IPS-NIHi7 (cell line): ENCODE data around the gene KLHL29.

Experiments used
- DNase-seq: peaks from one replicate; pipeline ENCODE4 v3.0.0; 2012; ENCODE audit warnings: mixed read lengths; ENCODE audit errors: extremely low spot score

KLHL29 gene

DNA sequence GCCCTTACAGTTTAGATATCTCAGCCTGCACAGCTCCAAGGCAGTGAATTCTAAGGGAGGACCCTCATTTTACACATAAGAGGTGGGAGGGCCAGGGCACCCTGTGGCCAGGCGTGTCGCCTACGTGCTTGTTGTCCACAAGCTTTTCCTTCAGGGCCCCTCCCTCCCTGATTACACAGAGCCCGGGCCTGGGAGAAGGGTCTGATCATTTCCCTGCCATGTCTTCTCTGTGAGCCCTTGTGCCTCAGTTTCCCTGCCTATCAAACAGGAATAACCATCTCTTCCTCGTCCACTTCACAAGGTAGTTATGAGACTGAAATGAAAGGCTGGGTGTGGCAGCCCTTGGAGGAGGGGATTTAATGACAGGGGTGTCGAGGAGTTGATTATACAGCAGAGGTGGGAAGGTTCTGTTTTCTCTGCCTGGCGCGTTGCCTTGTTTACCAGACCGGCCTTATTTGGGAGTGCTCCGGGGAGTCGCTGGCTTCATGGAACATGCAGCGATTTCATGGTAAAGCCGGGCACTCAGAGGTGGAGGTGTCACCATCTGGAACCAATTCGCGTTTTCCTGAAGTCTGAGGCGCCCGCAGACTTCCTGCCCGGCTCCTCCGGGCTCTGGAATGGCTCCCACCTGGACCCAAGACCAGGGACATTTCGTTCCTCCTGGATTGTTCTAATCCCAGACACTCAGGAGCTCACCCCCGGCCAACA, 208.9 kb downstream of the KLHL29 start:
- no peak for DNase-seq

DNA sequence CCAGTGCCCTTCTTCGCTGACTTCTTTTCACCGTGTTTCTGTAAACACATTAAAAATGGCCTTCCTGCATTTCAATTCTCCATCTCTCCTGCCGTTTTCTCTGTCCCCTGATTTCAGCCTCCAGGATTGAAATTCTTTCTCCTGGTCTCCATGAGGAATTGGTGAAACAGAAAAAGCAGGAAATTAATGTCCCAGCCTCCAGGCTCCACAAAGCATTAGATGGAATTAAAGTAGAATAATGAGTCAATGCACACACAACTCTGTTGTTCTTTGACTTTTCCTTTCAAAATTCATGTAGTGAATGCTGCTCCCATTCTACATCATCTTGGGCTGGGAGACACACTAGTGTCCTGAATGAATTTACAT, 209.5 kb downstream of the KLHL29 start:
- DNase-seq: no peak

DNA sequence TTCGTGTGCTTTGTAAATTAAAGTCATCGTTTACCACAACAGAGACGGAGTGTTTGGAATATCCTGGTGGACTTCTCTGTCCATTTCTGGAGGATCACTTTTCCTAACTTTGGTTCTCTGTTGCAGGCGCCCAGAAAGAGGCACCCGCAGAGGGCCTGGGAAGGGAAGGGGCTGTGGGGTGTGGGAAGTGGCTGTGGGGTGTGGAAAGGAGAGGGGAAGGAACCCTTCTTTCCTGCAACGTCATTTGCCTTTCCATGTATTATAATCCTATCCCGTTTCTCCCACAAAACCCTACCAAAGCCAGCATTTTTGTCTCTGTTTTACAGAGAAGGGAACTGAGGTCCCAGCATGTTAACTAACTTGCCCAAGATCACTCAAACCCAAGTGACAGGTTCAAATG, 210.0 kb downstream of the KLHL29 start:
- no peak for DNase-seq

GRCh38 chr2:23595601-23596251, 210.7 kb downstream of the KLHL29 start:
- peak; percentile 31 for DNase-seq

- no peak for DNase-seq
Measured at GRCh38 chr2:23596316-23596885, 211.4 kb downstream of the KLHL29 start.

DNA sequence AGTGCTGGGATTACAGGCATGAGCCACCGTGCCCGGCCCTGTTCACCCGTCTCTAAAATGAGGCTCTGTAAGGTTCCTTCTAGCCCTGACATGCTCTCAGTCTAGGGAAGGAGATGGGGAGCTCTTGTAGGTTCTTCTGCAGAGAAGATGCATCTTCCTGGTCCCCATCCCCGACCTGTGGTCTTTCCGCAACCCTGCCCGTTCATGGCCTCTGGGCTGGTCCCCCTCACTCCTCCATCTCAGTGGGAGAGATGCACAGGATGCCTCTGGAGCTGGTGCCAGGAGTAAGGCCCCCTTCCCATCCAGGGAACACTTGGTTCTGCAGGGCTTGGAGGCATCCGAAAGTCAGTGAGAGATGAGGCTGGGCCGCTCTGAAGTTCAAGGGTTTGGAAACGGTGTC, 212.7 kb downstream of the KLHL29 start:
- DNase-seq: no peak

GRCh38 chr2:23599006-23599405, 214.0 kb downstream of the KLHL29 start:
- no peak for DNase-seq

DNA sequence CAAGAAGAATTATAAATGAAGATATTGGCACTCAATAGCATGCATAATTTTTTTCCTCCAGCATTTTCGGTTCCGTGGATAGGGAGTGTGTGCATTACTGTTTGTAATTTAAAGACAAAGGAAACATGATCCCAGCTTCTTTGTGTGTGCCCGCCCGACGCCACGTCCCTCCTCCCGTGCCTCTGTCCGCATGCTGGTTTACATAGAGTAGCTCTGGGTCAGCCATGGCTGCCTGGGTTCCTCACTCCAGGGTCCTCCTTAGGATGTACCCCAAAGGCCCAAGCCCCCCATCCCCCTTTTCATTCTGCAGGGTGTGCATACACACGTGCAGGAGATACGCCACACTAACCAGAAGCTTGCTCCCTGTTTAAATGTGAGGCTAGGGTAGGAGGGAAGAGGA, 214.7 kb downstream of the KLHL29 start:
- DNase-seq: no peak

GRCh38 chr2:23600346-23600745, 215.4 kb downstream of the KLHL29 start:
- DNase-seq: no peak

DNA sequence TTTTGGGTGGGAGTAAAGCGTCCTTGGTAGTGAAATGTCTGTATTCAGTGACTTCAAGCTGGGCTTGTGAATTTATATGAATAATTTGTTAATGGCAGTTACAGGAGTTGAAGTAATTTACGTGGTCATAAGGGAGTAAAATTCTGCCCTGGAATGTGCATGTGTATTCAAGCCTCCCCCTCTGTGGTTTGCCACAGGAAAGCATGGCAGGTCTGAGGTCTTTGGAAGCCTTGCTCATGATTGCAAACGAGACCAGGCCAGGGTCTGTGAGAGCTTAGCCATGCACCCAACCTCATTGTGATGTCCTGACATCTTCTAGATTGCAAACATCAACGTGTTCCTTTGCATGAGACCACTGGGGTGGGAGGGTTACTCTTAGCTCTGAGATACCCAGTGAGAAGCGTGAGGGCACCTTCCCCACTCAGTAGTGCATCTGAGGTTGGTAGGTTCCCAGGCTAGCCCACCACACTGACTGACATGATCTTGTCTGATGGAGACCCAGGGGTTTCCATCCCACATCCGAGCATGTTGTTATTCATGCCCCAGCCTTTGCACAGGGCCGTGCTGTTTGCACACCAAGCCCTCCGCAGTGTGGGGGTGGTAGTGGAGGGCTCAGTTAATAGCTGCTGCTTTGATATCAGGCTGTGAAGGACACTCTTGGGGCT, 216.5 kb downstream of the KLHL29 start:
- DNase-seq: no peak

DNA sequence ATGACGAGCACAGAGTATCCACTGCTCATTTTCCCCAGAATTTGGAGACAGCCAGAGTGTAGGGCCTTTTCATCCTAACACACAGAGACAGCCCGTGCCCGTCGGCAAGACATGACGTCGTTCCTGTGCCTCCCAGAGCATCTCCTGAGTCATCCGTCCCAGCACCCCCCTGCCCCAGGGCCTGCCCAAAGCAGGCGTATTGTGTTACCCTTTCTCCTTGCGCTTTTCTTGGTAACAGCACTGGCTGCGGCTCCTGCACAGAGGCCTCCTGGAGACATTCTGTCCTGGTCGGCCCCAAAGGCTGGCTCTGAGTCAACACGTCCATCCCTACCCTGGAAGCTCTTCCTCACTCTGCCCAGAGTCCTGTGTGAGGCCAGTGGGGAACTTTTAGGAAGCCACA, 217.1 kb downstream of the KLHL29 start:
- DNase-seq: peak; percentile 32

- no peak for DNase-seq
Measured at GRCh38 chr2:23603156-23603555, 218.2 kb downstream of the KLHL29 start.

- no peak for DNase-seq
Measured at GRCh38 chr2:23603581-23603980, 218.6 kb downstream of the KLHL29 start.

DNA sequence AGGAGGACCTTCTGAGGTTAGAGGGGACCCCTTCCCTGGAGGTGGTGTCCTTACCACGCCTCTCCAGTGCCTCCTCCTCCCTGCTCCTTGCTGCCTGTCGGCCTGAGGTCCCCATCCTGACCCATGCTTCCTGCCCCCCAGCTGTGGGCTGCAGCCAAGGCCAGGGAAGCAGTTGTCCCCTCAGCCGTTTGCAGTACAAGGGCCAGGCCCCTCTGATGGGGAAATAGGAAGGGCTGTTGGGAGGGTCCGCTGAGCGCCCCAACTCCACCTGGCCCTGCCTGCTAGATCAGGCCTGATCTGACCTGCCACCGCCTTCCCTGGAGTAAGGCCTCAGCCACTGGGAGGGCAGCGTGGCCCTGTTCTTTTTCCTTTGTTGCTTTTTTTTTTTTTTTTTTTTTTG, 219.8 kb downstream of the KLHL29 start:
- no peak for DNase-seq

GRCh38 chr2:23605236-23605635, 220.3 kb downstream of the KLHL29 start:
- no peak for DNase-seq

DNA sequence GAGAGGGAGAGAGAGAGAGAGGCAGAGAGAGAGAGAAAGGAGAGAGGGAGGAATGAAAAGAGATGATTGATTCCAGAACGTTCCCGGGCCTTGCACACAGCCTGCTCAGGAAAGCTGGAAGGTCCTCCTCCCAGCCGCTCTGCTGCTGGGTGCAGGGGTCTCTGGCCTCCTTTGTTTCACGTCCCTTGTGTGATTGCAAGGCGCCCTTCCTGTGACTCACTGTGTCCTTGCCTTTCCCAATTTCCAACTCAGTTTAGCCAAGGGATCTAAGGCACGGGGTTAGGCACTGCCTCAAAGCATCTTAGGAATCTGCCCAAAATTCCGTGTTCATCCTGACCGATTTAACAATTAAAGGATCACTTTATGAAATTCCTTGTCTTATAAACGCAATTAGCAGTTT, 221.2 kb downstream of the KLHL29 start:
- no peak for DNase-seq

DNA sequence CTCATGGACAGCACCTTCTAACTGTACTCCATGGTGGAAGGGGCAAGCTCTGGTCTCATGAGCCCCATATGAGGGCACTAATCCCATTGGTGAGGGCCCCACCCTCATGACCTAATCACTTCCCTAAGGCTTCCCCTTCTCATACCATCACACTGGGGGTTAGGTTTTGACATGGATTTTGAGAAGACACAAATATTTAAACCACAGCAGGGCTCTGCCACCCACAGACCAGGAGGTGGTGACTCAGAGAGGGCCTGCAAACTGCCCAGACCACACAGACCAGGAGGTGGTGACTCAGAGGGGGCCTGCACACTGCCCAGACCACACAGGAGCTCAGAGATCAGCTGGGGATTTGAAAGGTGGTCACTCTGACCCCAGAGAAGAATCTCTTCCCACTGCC, 222.0 kb downstream of the KLHL29 start:
- DNase-seq: no peak

GRCh38 chr2:23607925-23608324, 222.9 kb downstream of the KLHL29 start:
- no peak for DNase-seq

- DNase-seq: no peak
Measured at GRCh38 chr2:23609254-23609653, 224.3 kb downstream of the KLHL29 start.

DNA sequence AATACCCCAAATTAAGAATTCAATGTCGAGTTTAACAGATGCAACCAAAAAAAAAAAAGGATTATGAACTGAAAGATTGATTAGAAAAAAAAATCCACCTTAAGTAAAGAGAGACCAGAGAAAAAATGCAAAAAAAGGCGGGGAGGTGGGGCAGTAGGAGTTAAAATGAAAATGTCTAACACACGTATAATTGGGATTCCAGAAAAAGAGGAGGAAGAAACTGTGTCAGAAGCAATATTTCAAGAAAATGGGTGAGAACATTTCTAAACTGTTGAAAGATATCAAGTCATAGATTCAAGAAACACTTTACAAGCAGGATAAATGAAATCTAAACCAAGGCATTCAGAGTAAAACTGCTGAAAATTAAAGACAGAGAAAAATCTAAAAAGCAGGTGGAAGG, 226.9 kb downstream of the KLHL29 start:
- DNase-seq: no peak

DNA sequence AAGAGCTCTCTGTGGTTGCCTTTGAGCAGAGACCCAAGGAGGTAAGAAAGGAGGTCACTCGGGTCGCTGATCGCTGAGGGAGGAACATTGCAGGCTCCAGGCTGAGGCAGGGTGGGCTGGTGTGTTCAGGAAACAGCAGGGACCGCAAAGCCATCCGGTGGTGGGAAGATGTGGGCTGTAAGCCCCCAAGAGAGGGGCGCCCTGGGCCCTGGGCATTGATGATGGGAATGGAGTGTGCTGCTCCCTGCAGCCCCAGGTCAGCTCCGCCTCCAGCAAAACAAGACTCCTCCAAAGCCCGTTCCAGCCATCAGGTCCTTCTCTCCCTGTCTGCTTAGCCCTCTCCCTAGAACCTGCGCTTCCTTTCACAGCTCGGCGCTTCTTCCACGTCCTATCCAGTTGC, 229.7 kb downstream of the KLHL29 start:
- peak; percentile 59 for DNase-seq

DNA sequence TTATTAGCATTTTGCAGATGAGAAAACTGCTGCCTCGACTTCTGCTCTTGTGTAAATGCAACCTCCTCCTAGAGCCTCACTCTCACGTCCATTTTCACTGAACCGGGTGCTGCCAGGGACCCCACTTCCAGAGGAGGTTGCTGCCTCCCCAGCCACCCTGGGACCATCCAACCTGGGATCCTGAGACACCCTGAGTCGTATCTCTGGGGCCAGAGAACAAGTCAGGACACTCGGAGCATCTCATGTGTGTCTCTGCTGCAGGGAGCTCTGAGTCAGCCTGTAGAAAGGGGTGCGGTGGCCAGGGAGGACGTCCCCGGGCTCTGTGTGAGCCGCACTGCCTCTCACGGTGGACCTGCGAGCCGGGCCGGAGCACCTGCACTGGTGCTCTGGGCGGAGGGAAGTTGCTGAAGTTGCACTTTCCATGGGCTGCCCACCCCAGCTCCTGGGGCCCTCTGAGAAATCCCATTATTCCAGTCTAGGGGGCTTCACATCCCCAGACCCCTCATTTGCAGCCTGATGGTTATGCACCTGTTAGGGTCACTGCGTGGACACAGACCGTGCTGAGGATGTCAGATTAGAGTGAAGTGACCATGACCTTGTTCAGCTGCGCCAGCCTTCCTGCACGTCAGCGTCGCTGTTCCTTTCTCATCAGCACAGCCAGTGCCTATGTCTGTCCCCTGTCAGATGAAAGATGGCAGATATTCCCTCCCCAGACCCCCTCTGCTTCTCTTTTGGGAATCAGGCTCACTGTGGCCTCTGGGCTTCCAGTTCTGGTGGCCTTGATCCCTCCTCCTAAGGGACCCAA, 230.4 kb downstream of the KLHL29 start:
- DNase-seq: no peak
